Posterior cingulate gyrus (tissue), 11 donors: ENCODE results near the gene DDX52.
"Not testable (repeated sequence)": the region's sequence is repeated elsewhere in the genome, so short reads cannot be mapped to it uniquely, and the experiment has no call there.

Experiments
- DNase-seq, 10 donors: peaks; one replicate each; pipeline versions ENCODE4 v3.0.0 to v3.0.0-alpha.2; 2020 to 2021; ENCODE audit warnings: mixed read lengths in 3 of 10
- intact Hi-C: fragments of 100-400 bp; cut with DNase I; formaldehyde crosslinking; loops from one replicate; pipeline ENCODE4 v1.15.1; 2023

The DDX52 gene

GRCh38 chr17:37659925-37660324, 16.7 kb upstream of the DDX52 start:
- intact Hi-C loops: no loop called here
- no peak for DNase-seq

- intact Hi-C loops: no loop called here
- no peak for DNase-seq
Observed at GRCh38 chr17:37657202-37657601, 14.0 kb upstream of the DDX52 start.

- no peak for DNase-seq
- intact Hi-C loops: no loop called here
Observed at GRCh38 chr17:37651849-37652248, 8.6 kb upstream of the DDX52 start.

GRCh38 chr17:37650419-37651003, 7.3 kb upstream of the DDX52 start:
- peak in 1 of 10 donors; percentile 31 for DNase-seq
- intact Hi-C loops: no loop called here

GRCh38 chr17:37648555-37648954, 5.3 kb upstream of the DDX52 start:
- intact Hi-C loops: loop anchor here (10.0 kb wide), 1 partner anchor 166 kb away; no protein-coding TSS in a partner anchor
- no peak for DNase-seq

GRCh38 chr17:37647856-37648255, 4.6 kb upstream of the DDX52 start:
- no peak for DNase-seq
- intact Hi-C loops: loop anchor here (10.0 kb wide), 1 partner anchor 167 kb away; no protein-coding TSS in a partner anchor

GRCh38 chr17:37643869-37644268, 623 bp upstream of the DDX52 start:
- intact Hi-C loops: loop anchor here (10.0 kb wide), 1 partner anchor 171 kb away; no protein-coding TSS in a partner anchor
- DNase-seq: no peak

- no peak for DNase-seq
- intact Hi-C loops: loop anchor here (10.0 kb wide), 1 partner anchor 172 kb away; no protein-coding TSS in a partner anchor
Observed at GRCh38 chr17:37642681-37643080, 565 bp downstream of the DDX52 start.

- intact Hi-C loops: loop anchor here (10.0 kb wide), 1 partner anchor 175 kb away; no protein-coding TSS in a partner anchor
- no peak for DNase-seq
Observed at GRCh38 chr17:37640015-37640414, 3.2 kb downstream of the DDX52 start.

GRCh38 chr17:37637956-37638355, 5.3 kb downstream of the DDX52 start:
- intact Hi-C loops: no loop called here
- DNase-seq: no peak

- intact Hi-C loops, DNase-seq: not testable (repeated sequence)
Observed at GRCh38 chr17:37616430-37616829, 26.8 kb downstream of the DDX52 start.

- no peak for DNase-seq
- intact Hi-C loops: no loop called here
Observed at GRCh38 chr17:37614823-37615222, 28.4 kb downstream of the DDX52 start.

- intact Hi-C loops: no loop called here
- DNase-seq: no peak
Observed at GRCh38 chr17:37614391-37614790, 28.9 kb downstream of the DDX52 start.

GRCh38 chr17:37610971-37611370, 32.3 kb downstream of the DDX52 start:
- intact Hi-C loops: no loop called here
- DNase-seq: no peak

- intact Hi-C loops, DNase-seq: not testable (repeated sequence)
Observed at GRCh38 chr17:37610041-37610420, 33.2 kb downstream of the DDX52 start.

GRCh38 chr17:37609170-37610040, 33.8 kb downstream of the DDX52 start, which contains the start of gene SYNRG:
Gene SYNRG (minus strand): TSS chr17:37609418. CDS start chr17:37609355, 63 bp downstream.
- intact Hi-C loops: loop anchor here (10.0 kb wide), 1 partner anchor 115 kb away; no protein-coding TSS in a partner anchor
- DNase-seq: peak; percentile 93 to 99 (median 96)

- peak in 4 of 10 donors; percentile 10 to 28 (median 22) for DNase-seq
- intact Hi-C loops: loop anchor here (10.0 kb wide), 1 partner anchor 114 kb away; no protein-coding TSS in a partner anchor
Observed at GRCh38 chr17:37608351-37609169, 34.7 kb downstream of the DDX52 start.

- intact Hi-C loops: loop anchor here (10.0 kb wide), 1 partner anchor 113 kb away; no protein-coding TSS in a partner anchor
- peak in 1 of 10 donors; percentile 65 for DNase-seq
Observed at GRCh38 chr17:37607637-37608331, 35.5 kb downstream of the DDX52 start.

- intact Hi-C loops: loop anchor here (10.0 kb wide), 1 partner anchor 111 kb away; no protein-coding TSS in a partner anchor
Observed at GRCh38 chr17:37605813-37606505, 37.3 kb downstream of the DDX52 start.

More at GRCh38 chr17:37605813-37606505, 37.3 kb downstream of the DDX52 start:
- no peak for DNase-seq
